ENCODE results near the gene MYRIP.

MYRIP gene

GRCh38 chr3:40173227-40173721 is 363.9 kb downstream of the MYRIP start:
- H2AK5ac ChIP-seq (ENCODE audit: low read length): no peak overlapping the region
- WGBS (ENCODE audit: extremely low coverage, insufficient coverage, low lambda C conversion rate): no CpG with 5 or more reads among the region's 7 CpGs
- no peak overlapping the region for H2BK15ac ChIP-seq (replicated peaks; ENCODE audit: low read depth)
- no peak overlapping the region for H3K4me3 ChIP-seq (ENCODE audit: low read length)
- no peak overlapping the region for H3K56ac ChIP-seq (ENCODE audit: low read length)
- H3K36me3 ChIP-seq (ENCODE audit: control insufficient read depth, insufficient read depth, low read length): no peaks in the 10 kb centered on the region
- H3K27ac ChIP-seq (ENCODE audit: low read depth, low read length): no peak overlapping the region
- H3K27me3 ChIP-seq (ENCODE audit: insufficient read depth, low read length, poor library complexity): no peaks in the 10 kb centered on the region
- H4K8ac ChIP-seq (ENCODE audit: low read depth, low read length): no peak overlapping the region
- H3K4me1 ChIP-seq (ENCODE audit: control insufficient read depth, low read depth, low read length): peaks cover 2% of the 10 kb centered on the region
- H2BK120ac ChIP-seq (ENCODE audit: low read depth, low read length): no peak overlapping the region
- no peak for DNase-seq
- no peaks in the 10 kb centered on the region for H3K79me1 ChIP-seq (ENCODE audit: low read length)
- no peak overlapping the region for H3K18ac ChIP-seq (ENCODE audit: low read length)
- H3K9ac ChIP-seq (ENCODE audit: low read length): no peak overlapping the region
- no peaks in the 10 kb centered on the region for H3K79me2 ChIP-seq (ENCODE audit: control insufficient read depth, insufficient read depth, low read length)
- no peak overlapping the region for H4K5ac ChIP-seq (ENCODE audit: low read length)
- no peak overlapping the region for H3K4me2 ChIP-seq (ENCODE audit: low read length)
- H3K4ac ChIP-seq (ENCODE audit: low read depth, low read length): no peak overlapping the region
- H2BK5ac ChIP-seq (ENCODE audit: low read length): no peak overlapping the region
- no peak overlapping the region for H3K23ac ChIP-seq (ENCODE audit: low read length)

GRCh38 chr3:40178012-40178594 is 368.7 kb downstream of the MYRIP start:
- H3K18ac ChIP-seq (ENCODE audit: low read length): no peak overlapping the region
- no peak overlapping the region for H3K27ac ChIP-seq (ENCODE audit: low read depth, low read length)
- H3K79me1 ChIP-seq (ENCODE audit: low read length): no peaks in the 10 kb centered on the region
- no peak overlapping the region for H3K4me3 ChIP-seq (ENCODE audit: low read length)
- no peak overlapping the region for H2BK15ac ChIP-seq (replicated peaks; ENCODE audit: low read depth)
- no peak overlapping the region for H3K56ac ChIP-seq (ENCODE audit: low read length)
- no CpG with 5 or more reads among the region's 6 CpGs for WGBS (ENCODE audit: extremely low coverage, insufficient coverage, low lambda C conversion rate)
- H2BK5ac ChIP-seq (ENCODE audit: low read length): no peak overlapping the region
- no peak overlapping the region for H2AK5ac ChIP-seq (ENCODE audit: low read length)
- H4K5ac ChIP-seq (ENCODE audit: low read length): no peak overlapping the region
- no peaks in the 10 kb centered on the region for H3K79me2 ChIP-seq (ENCODE audit: control insufficient read depth, insufficient read depth, low read length)
- no peak overlapping the region for H3K4ac ChIP-seq (ENCODE audit: low read depth, low read length)
- DNase-seq: no peak
- H3K23ac ChIP-seq (ENCODE audit: low read length): no peak overlapping the region
- H3K36me3 ChIP-seq (ENCODE audit: control insufficient read depth, insufficient read depth, low read length): no peaks in the 10 kb centered on the region
- H3K4me1 ChIP-seq (ENCODE audit: control insufficient read depth, low read depth, low read length): no peaks in the 10 kb centered on the region
- H3K4me2 ChIP-seq (ENCODE audit: low read length): no peak overlapping the region
- H3K27me3 ChIP-seq (ENCODE audit: insufficient read depth, low read length, poor library complexity): no peaks in the 10 kb centered on the region
- no peak overlapping the region for H4K8ac ChIP-seq (ENCODE audit: low read depth, low read length)
- H3K9ac ChIP-seq (ENCODE audit: low read length): no peak overlapping the region
- H2BK120ac ChIP-seq (ENCODE audit: low read depth, low read length): no peak overlapping the region

- H3K36me3 ChIP-seq (ENCODE audit: control insufficient read depth, insufficient read depth, low read length): no peaks in the 10 kb centered on the region
- H2BK120ac ChIP-seq (ENCODE audit: low read depth, low read length): no peak overlapping the region
- no peaks in the 10 kb centered on the region for H3K79me1 ChIP-seq (ENCODE audit: low read length)
- no peak overlapping the region for H3K23ac ChIP-seq (ENCODE audit: low read length)
- no peak overlapping the region for H3K4me3 ChIP-seq (ENCODE audit: low read length)
- H3K18ac ChIP-seq (ENCODE audit: low read length): no peak overlapping the region
- no peak overlapping the region for H3K4ac ChIP-seq (ENCODE audit: low read depth, low read length)
- WGBS (ENCODE audit: extremely low coverage, insufficient coverage, low lambda C conversion rate): no CpG with 5 or more reads among the region's 3 CpGs
- H2BK5ac ChIP-seq (ENCODE audit: low read length): no peak overlapping the region
- H3K4me1 ChIP-seq (ENCODE audit: control insufficient read depth, low read depth, low read length): no peaks in the 10 kb centered on the region
- H3K27me3 ChIP-seq (ENCODE audit: insufficient read depth, low read length, poor library complexity): no peaks in the 10 kb centered on the region
- no peak overlapping the region for H2AK5ac ChIP-seq (ENCODE audit: low read length)
- H3K27ac ChIP-seq (ENCODE audit: low read depth, low read length): no peak overlapping the region
- H3K9ac ChIP-seq (ENCODE audit: low read length): no peak overlapping the region
- H4K8ac ChIP-seq (ENCODE audit: low read depth, low read length): no peak overlapping the region
- H4K5ac ChIP-seq (ENCODE audit: low read length): no peak overlapping the region
- H2BK15ac ChIP-seq (replicated peaks; ENCODE audit: low read depth): no peak overlapping the region
- no peak overlapping the region for H3K4me2 ChIP-seq (ENCODE audit: low read length)
- H3K56ac ChIP-seq (ENCODE audit: low read length): no peak overlapping the region
- no peaks in the 10 kb centered on the region for H3K79me2 ChIP-seq (ENCODE audit: control insufficient read depth, insufficient read depth, low read length)
- peak; percentile 75 for DNase-seq
These were observed 369.6 kb downstream of the MYRIP start for GRCh38 chr3:40179016-40179415.

- no peaks in the 10 kb centered on the region for H3K36me3 ChIP-seq (ENCODE audit: control insufficient read depth, insufficient read depth, low read length)
- DNase-seq: peak; percentile 23
These were observed 371.8 kb downstream of the MYRIP start for GRCh38 chr3:40181182-40181581.

GRCh38 chr3:40185029-40185695 is 375.8 kb downstream of the MYRIP start:
- Histone ChIP-seq H3K4ac (ENCODE audit: low read depth, low read length) (no peak overlapping the region), H4K5ac (ENCODE audit: low read length) (no peak overlapping the region), H3K4me1 (ENCODE audit: control insufficient read depth, low read depth, low read length) (no peaks in the 10 kb centered on the region), H3K4me3 (ENCODE audit: low read length) (no peak overlapping the region), H2AK5ac (ENCODE audit: low read length) (no peak overlapping the region), H3K18ac (ENCODE audit: low read length) (no peak overlapping the region), H2BK5ac (ENCODE audit: low read length) (no peak overlapping the region), H3K4me2 (ENCODE audit: low read length) (no peak overlapping the region), H3K79me2 (ENCODE audit: control insufficient read depth, insufficient read depth, low read length) (no peaks in the 10 kb centered on the region), H3K9ac (ENCODE audit: low read length) (no peak overlapping the region), H3K27ac (ENCODE audit: low read depth, low read length) (no peak overlapping the region), H3K79me1 (ENCODE audit: low read length) (no peaks in the 10 kb centered on the region), H2BK120ac (ENCODE audit: low read depth, low read length) (no peak overlapping the region), H3K56ac (ENCODE audit: low read length) (no peak overlapping the region), H2BK15ac (replicated peaks; ENCODE audit: low read depth) (no peak overlapping the region), H3K36me3 (ENCODE audit: control insufficient read depth, insufficient read depth, low read length) (no peaks in the 10 kb centered on the region), H4K8ac (ENCODE audit: low read depth, low read length) (no peak overlapping the region), H3K27me3 (ENCODE audit: insufficient read depth, low read length, poor library complexity) (no peaks in the 10 kb centered on the region), H3K23ac (ENCODE audit: low read length) (no peak overlapping the region)
- WGBS (ENCODE audit: extremely low coverage, insufficient coverage, low lambda C conversion rate): no CpG with 5 or more reads among the region's 10 CpGs
- no peak for DNase-seq

More at GRCh38 chr3:40181182-40181581, 371.8 kb downstream of the MYRIP start:
- H3K27ac ChIP-seq (ENCODE audit: low read depth, low read length): no peak overlapping the region
- no peak overlapping the region for H2AK5ac ChIP-seq (ENCODE audit: low read length)
- no peak overlapping the region for H3K9ac ChIP-seq (ENCODE audit: low read length)
- H4K5ac ChIP-seq (ENCODE audit: low read length): no peak overlapping the region
- H3K4me1 ChIP-seq (ENCODE audit: control insufficient read depth, low read depth, low read length): no peaks in the 10 kb centered on the region
- no peak overlapping the region for H2BK15ac ChIP-seq (replicated peaks; ENCODE audit: low read depth)
- no CpG with 5 or more reads among the region's 3 CpGs for WGBS (ENCODE audit: extremely low coverage, insufficient coverage, low lambda C conversion rate)
- no peaks in the 10 kb centered on the region for H3K27me3 ChIP-seq (ENCODE audit: insufficient read depth, low read length, poor library complexity)
- no peak overlapping the region for H2BK120ac ChIP-seq (ENCODE audit: low read depth, low read length)
- no peaks in the 10 kb centered on the region for H3K79me1 ChIP-seq (ENCODE audit: low read length)
- no peak overlapping the region for H3K18ac ChIP-seq (ENCODE audit: low read length)
- H4K8ac ChIP-seq (ENCODE audit: low read depth, low read length): no peak overlapping the region
- H3K4ac ChIP-seq (ENCODE audit: low read depth, low read length): no peak overlapping the region
- no peak overlapping the region for H3K23ac ChIP-seq (ENCODE audit: low read length)
- no peak overlapping the region for H3K4me3 ChIP-seq (ENCODE audit: low read length)
- no peak overlapping the region for H3K56ac ChIP-seq (ENCODE audit: low read length)
- H2BK5ac ChIP-seq (ENCODE audit: low read length): no peak overlapping the region
- no peaks in the 10 kb centered on the region for H3K79me2 ChIP-seq (ENCODE audit: control insufficient read depth, insufficient read depth, low read length)
- no peak overlapping the region for H3K4me2 ChIP-seq (ENCODE audit: low read length)
